ENCODE results near the gene ARHGEF4. TPM values are rescaled to one million over a fixed set of nuclear protein-coding genes. Genes with fewer than 3 reads are reported as not detected.

ARHGEF4 gene
- total RNA-seq, 4 donors from 2014 or later, result 108 to 378 (median 134) TPM

GRCh38 chr2:131094463-131095281 lies 258.0 kb downstream of the ARHGEF4 start:
- Histone ChIP-seq H3K4me3 (no peak overlapping the region), H3K27ac (no peak overlapping the region), H3K9me3 (no peaks in the 10 kb centered on the region), H3K27me3 (no peaks in the 10 kb centered on the region), H3K36me3 (no peaks in the 10 kb centered on the region), H3K4me1 (peaks cover 32% of the 10 kb centered on the region)
- TF ChIP-seq POLR2AphosphoS5 (IDR thresholded peaks at IDR 0.05), result no peak
- TF ChIP-seq EP300 (IDR thresholded peaks at IDR 0.05), result no peak
- DNase-seq (ENCODE audit: low spot score in 2 of 2), result no peak
- 64% methylated on average over 22 of the region's 22 CpGs for WGBS

Other genes with a start within 250 kb of the ARHGEF4 start
- gene CFC1, start 237.3 kb upstream of the ARHGEF4 start, total RNA-seq, result not detected
- not detected for gene POTEJ, start 225.5 kb upstream of the ARHGEF4 start, total RNA-seq
- not detected for gene GPR148, start 107.8 kb upstream of the ARHGEF4 start, total RNA-seq
- not detected for gene AMER3, start 81.4 kb upstream of the ARHGEF4 start, total RNA-seq

All from suprapubic skin (tissue), 4 donors.